HL-60/S4 treated with retinoic acid at 250 ng/mL for 4 days and 3 days (cell line): ENCODE data around the gene ORM1.
"Not testable (repeated sequence)": the region's sequence is repeated elsewhere in the genome, so short reads cannot be mapped to it uniquely, and the experiment has no call there.

ENCODE experiments used
- in situ Hi-C: fragments of 300-500 bp; cut with MboI; formaldehyde crosslinking; loops from 2 replicates; pipeline ENCODE4 v1.7.0; 2022; ENCODE audit warnings: low sequenced_read_pairs

ORM1 gene

DNA sequence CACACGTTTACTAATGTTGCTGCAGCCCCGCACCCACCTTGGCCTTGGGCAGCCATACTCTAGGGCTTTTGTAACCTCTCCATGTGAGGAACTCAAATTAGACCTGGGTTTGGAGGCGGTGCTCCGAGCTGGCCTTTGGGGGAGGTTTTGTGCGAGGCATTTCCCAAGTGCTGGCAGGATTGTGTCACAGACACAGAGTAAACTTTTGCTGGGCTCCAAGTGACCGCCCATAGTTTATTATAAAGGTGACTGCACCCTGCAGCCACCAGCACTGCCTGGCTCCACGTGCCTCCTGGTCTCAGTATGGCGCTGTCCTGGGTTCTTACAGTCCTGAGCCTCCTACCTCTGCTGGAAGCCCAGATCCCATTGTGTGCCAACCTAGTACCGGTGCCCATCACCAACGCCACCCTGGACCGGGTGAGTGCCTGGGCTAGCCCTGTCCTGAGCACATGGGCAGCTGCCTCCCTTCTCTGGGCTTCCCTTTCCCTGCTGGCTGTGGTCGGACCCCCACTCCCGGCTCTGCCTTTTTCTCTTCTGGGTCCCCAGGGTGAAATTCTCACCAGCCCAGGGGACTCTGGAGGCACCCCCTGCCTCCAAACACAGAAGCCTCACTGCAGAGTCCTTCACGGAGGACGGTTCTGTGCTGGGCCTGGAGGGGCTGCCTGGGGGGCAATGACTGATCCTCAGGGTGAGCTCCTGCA, at the start of gene ORM1:
ORM1 (plus strand) TSS at position 268 of the 701 bp plus-strand sequence; CDS start at position 304, 36 bp downstream.
- in situ Hi-C loops = not testable (repeated sequence)

DNA sequence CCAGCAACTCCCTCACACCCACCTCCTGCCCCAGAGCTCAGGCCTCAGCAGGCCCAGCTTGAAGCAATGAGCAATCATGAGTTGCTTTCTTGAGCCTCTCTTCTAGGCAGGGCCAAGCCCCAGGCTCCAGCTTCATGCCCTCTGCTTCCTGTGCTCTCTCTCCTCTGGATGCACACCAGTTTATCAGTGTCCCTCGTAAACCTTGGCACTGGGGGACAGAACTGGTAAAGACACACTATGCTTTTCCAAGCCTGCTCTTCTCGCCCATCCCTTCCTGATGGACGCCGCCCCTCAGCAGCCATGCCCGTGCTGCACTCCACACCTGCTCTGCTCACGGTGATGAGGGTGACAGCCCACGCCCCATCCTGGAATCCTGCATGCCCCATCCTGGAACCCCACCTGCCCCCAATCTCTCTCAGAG, 49.4 kb upstream of the ORM1 start:
- in situ Hi-C loops = no loop called here

DNA sequence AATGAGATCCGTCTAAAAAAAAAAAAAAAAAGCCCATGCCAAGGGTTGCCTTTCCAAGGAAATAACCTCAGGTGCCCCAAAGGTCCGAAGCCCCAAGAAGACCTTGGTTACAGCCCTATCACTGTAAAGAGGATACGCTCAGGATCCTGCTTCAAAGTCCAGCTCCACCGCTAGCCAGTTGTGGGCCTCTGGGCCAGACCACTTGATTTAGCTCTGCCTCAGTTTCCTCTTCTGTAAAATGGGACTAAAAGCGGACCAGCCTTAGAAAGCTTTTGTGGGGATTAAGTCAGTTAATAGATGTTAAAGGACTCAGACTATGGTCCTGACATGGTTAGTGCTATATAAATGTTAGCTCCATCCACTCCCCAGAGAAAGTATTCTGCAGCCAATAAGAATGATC, 48.7 kb upstream of the ORM1 start:
- in situ Hi-C loops = no loop called here

DNA sequence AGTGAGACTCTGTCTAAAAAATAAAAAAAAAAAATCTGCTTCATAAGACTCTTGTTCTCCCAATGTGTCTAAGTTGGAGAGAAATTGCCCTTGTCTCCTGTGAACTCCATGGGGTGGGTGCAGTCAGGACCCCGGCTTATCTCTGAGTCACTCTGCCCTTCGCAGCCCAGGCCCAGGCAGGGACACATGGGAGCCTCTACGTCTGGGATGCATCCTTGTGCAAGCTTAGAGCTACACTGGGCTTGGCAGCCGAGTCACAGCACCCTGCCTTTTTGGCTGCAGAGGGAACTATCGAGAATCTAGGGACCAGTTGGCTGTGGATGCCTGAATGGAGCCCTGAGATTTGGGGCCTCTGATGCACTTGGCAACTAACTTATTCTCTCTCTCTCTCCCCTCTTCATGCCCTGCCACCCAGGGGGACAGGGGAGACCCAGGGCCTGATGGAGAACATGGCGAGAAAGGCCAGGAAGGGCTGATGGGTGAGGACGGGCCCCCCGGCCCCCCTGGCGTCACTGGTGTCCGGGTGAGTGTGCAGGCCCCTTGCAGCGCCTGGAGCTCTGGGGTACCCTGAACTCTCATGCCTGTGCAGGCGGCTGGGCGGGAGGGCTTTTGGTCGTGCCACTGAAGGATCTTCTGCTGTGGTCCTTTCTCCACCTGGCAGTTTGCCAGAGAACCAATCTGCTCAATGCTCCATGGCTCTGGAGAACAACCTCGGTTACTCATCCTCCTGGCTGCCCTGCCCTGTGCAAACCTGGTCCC, 47.5 kb upstream of the ORM1 start:
- in situ Hi-C loops = loop anchor here (25.0 kb wide), 1 partner anchor 563 kb away; no protein-coding TSS in a partner anchor

DNA sequence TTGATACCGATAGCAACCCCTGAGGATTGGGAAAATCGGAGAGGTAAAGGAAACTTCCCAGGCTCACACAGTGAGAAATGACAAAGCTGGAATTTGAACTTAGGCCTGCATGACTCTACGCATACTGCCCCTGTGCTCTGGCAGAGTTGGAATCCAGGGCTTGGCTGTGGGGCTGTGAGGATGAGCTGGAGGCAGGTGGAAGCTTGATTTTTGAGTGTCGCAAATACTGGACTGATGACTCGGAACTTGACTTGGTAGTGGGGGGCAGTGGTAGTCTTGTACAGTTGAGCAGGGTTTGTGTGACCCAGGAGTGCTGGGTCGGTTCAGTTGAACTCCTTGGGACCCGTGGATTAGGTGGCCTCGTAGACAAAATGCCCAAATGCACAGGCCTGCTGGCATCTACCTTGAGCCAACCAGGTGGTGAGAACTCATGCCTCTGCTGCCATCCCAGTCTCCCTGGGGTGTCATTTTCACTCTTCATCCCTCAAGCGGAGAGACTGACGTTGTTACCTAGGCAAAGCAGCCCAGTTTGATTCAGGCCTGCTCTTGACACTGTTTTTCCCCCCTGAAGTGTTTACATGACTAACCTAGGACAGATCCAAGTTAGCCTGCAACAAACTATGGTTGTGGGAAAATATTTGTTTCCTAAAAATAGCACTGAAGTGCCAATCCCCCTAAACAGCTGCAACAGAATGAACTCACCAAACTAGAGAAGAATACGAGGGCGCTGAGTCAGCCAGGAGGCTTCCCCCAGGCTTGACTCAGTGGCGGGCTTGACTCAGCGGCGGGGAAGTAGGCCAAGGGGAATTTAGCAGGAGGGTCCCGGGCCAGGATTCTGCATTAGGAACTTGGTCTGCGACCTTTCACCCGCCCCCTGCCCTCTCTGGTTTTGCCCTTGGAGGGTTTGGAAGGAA, 45.7 kb upstream of the ORM1 start:
- in situ Hi-C loops = loop anchor here (25.0 kb wide), 1 partner anchor 565 kb away; no protein-coding TSS in a partner anchor

DNA sequence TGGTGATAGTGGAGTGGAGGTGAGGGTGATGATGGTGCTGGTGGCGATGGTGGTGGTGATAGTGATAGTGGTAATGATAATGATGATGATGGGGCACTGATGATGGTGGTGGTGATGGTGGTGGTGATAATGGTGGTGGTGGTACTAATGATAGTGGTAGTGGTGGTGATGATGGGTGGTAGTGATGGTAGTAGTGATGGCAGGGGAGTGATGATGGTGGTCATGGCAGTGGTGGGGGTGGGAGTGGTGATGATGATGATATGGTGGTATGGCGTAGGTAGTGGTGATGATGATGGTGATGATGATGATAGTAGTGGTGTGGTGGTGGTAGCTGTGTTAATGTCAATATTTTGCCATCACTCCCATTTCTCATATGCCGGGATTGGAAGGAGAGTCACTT, 44.5 kb upstream of the ORM1 start:
- in situ Hi-C loops = loop anchor here (25.0 kb wide), 1 partner anchor 566 kb away; no protein-coding TSS in a partner anchor

DNA sequence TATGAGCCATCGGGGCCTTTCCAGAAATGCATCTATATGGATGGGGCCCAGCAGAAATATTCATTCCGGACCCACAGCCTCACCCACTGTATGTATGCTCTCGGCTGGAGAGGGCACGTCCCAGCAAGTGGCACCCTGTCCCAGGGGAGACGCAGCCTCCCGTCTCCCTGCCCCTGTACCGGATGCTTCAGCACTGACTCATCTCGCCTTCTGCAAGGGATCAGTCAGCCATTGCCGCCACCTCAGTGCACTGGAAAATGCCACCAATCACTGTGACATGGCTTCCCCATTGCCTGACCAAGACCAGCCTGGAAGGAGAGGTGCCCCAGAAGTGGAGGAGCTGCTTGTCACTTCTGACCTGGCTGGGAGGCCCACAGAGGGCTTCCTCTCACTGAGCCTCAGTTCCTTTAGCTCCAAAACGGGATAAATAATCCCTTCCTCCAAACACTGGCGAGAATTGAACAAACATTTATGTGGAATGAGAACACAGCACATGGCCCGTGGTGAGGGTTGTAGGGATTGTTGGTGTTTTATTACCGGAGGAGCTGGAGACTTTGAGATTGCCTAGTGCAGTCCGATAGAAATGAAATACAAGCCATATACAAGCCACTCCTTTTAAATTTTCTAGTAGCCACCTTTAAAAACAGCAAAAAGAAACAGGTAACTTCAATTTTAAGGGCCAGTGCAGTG, 43.9 kb upstream of the ORM1 start:
- in situ Hi-C loops = loop anchor here (25.0 kb wide), 1 partner anchor 567 kb away; no protein-coding TSS in a partner anchor

DNA sequence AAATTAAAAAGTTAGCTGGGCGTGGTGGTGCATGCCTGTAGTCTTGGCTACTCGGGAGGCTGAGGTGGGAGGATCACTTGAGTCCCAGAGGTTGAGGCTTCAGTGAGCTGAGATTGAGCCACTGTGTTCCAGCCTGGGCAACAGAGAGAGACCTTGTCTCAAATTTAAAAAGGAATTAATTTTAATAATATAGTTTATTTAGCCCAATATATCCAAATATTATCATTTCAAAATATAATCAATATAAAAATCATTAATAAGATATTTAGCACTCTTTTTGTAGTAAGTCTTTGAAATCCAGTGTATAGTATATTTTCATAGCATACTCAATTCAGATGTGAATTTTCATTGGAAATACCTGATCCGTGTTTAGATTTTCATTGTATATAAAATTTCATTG, 43.2 kb upstream of the ORM1 start:
- in situ Hi-C loops = loop anchor here (25.0 kb wide), 1 partner anchor 567 kb away; no protein-coding TSS in a partner anchor

DNA sequence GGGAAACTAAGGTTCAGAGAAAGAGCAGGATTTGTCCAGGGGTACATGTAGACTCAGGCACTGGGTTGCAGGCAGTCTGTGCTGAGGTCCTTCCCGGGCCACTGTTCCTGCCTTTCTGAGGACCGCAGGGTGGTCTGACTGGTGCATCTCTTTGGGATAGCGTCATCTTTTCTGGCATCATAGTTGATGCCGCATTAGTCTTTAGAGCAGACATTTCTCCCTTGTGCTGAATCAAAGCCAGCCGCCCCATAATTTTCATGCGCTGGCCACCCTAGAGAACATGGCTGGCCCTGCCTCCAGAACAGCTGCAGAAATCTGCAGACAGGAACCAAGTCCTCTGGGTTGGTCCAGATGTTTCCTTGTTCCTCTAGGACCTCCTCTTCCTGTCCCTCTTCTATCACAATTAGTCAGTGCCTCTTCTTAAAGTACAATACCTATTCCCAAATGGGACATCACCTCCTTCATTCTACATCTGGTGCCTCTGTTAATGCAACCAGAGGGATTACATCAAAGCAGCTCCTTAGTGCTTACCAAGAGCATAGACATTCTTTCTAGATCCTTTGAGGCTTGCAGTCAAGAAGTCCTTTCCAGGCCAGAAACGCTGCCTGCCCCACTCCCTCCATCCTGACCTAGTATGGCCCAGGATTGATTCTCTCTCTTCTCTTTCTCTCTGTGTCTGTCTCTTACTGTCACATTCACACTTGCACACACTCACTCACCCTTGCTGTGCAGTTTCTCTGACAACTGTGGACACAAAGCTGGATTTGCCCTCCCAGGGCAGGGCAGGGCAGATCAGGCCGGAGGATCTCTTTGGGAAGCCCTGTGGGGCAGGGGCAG, 42.0 kb upstream of the ORM1 start:
- in situ Hi-C loops = loop anchor here (25.0 kb wide), 1 partner anchor 569 kb away; no protein-coding TSS in a partner anchor

DNA sequence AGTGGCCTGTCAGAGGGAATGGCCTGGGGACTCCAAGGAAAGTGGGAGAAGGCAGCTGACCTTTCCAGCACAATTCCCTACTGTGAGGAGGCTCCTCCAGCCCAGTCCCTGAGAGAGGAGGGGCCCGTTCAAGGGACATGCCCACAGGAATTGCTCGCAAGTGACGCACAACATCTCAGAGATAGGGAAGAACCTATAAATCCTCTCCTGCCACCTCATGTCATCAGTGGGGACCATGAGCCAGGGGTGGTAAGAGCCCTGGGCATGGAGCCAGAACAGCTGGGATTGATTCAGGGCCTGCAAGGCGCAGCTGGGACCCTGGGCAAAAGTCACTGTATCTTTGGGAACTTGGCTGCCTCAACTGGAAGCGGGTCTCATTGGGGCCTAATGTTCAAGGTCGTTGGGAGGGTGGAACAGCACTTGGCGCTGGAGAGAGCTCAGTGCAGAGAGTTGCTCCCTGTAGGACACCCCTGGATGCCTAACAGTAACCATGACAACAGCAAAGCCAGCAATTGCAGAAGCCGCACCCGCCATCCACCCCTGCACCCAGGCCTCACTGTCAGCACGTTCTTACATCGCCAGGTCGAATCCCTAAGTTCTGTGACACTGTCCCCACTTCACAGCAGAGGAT, 41.3 kb upstream of the ORM1 start:
- in situ Hi-C loops = loop anchor here (25.0 kb wide), 1 partner anchor 569 kb away; no protein-coding TSS in a partner anchor

DNA sequence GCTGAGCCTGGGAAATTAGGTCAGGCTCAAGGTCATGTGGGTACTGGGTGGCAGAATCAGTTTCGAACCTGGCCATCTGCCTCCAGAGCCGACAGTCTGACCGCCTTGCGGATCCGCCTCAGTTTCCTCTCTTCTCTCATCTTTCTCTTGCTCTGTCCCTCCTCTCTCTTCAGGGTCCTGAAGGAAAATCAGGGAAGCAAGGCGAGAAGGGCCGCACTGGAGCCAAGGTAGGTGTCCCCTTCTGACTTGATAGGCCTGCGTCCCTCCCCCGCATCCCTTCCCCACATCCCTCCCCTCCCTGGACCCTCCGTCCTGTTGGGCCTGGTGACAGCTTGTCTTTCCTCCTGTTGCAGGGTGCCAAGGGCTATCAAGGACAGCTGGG, 40.8 kb upstream of the ORM1 start:
- in situ Hi-C loops = loop anchor here (25.0 kb wide), 1 partner anchor 570 kb away; no protein-coding TSS in a partner anchor

DNA sequence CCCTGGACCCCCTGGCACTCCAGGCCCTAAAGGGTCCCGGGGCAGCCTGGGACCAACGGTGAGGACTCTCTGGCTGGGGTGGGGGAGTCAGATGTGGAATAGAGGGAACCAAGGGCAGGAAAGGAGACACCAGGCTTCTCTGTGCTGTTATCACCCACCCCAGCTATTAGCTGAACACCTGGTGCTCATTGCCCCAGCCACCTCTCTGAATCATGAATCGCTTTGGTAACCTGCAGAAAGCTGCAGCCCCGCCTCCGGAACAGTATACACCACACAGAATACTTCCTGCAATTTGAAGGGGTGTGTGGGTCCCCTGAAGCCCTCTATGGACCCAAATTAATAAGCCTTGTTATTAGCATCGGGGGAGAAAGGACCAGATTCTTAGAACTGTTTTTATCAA, 40.4 kb upstream of the ORM1 start:
- in situ Hi-C loops = loop anchor here (25.0 kb wide), 1 partner anchor 570 kb away; no protein-coding TSS in a partner anchor

DNA sequence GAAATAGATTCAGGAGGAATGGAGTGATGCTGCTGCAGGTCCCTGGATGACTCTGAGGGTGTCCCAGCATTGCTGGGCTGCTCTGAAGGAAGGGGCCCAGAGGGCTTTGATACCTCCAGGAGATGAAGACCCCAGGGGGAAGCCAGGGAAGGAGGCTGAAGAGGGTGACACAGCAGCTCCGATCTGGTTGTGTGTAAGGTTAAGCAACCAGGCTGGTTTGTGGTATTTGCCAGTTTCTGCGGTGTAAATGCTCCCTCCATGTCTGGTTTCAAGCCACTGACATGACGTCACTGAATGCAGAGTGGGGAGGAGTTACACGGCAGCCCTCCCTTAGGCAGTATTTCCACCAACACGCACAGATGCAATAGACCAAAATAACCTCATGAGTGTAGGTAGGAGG, 40.0 kb upstream of the ORM1 start:
- in situ Hi-C loops = loop anchor here (25.0 kb wide), 1 partner anchor 571 kb away; no protein-coding TSS in a partner anchor

DNA sequence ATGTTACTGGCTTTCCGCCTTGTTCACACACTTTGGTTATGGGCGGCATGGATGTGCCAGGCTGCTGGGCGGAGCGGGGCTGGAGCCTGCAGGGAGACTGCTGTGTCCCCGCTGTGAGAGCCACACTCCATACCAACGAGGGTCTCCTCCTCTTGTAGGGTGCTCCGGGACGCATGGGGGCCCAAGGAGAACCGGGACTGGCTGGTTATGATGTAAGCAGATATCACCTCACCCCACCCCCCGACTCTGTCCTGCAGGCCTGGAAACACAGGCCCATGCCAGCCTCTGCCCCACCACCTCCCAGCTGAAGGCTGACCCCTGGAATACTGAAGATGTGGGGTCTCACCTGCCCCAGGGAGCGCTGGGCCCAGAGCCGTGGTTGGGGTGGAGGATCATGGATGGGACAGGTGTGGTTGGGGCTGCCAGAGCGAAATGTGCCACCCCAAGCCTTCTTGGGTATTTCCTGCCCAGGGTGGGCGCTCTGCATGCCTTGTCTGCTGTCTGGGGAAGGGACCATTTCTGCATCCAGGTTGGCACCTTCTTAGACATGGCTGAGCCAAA, 39.3 kb upstream of the ORM1 start:
- in situ Hi-C loops = loop anchor here (25.0 kb wide), 1 partner anchor 571 kb away; no protein-coding TSS in a partner anchor

DNA sequence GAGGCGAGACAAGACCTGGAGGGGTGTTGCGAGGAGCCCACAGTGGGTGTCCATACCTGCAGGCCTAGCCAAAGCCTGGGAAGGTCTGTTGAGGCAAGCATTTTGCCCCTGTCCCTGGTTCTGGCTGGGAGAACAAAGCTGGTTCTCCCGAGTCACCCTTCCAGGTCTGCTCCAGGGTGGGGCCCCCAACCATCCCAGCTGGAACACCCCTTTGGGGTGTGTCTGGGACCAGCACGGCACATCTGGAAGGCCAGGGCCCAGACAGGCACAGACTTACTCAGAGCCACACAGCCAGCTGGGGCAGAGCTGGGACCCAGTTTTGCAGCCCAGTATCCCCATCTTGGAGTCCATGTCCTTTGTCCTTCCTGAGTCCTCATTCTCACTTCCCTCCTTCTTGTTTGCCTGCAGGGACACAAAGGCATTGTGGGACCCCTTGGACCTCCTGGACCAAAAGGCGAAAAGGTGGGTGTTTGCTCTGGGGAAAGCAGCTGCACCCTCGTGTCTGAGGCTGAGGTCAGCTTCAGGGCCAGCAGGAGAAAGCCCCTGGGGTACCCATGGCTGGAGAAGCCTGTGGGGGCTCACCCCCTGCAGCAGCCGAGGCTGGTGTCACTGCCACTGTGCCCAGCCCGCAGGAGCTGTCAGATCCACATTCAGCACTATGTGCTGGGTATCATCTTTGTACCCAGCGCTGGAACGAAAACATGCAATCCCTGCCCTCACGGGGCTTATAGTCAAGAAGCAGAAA, 38.4 kb upstream of the ORM1 start:
- in situ Hi-C loops = loop anchor here (25.0 kb wide), 1 partner anchor 572 kb away; no protein-coding TSS in a partner anchor

DNA sequence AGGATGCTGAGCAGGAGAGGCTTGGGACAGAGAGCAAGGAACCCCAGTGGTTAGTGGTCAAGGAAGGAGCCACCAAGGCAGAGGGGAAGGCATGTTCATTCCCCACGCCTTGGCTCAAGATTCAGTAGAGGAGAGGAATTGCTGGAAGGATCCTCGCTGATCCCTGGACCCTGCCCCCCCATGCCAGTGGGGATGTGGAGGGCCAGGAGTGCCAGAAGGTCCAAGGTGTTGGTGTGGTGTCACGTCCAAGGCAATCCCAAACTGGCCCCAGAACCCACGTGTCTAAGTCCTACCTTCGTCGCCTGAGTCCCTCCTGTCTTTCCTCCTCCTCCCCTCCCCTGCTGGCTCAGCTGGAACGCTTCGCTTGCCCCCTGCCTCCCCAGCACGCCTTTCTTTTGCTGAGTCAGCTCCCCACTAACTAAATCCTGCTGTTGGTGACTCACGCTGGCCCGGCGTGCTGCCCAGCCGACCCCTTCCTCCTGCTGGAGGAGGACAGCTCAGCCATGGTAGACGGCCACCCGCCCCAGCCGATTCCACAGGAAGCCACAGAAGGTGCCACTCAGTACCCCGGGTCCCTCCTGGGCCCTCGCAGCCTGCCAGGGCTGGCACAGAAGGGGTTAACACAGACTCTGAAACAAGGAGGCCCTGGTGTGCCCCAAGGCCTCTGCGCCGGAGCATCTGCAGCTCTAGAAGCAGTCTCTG, 37.6 kb upstream of the ORM1 start:
- in situ Hi-C loops = loop anchor here (25.0 kb wide), 1 partner anchor 573 kb away; no protein-coding TSS in a partner anchor
